GM19239 (cell line): ENCODE data around the gene ANKRD11.

Experiments
- DNase-seq: peaks from one replicate; pipeline ENCODE4 v3.0.0; 2011; ENCODE audit warnings: low spot score; ENCODE audit not compliant: insufficient read length
- FAIRE-seq: peaks from 2 replicates; lab custom pipeline; 2011; peaks lifted over from hg19 to GRCh38; lab: Jason Lieb, UNC

The ANKRD11 gene

GRCh38 chr16:89490439-89491237, at the start of gene ANKRD11:
Gene ANKRD11 (minus strand): TSS chr16:89490561. CDS start chr16:89317019, 173,542 bp downstream.
- FAIRE-seq, result peak; percentile 93
- DNase-seq, result peak; percentile 93

- DNase-seq (no peak), FAIRE-seq (no peak)
These were observed 47.9 kb upstream of the ANKRD11 start for GRCh38 chr16:89538286-89538685.

- FAIRE-seq (no peak), DNase-seq (no peak)
These were observed 47.2 kb upstream of the ANKRD11 start for GRCh38 chr16:89537549-89537925.

GRCh38 chr16:89536886-89537548, 46.7 kb upstream of the ANKRD11 start:
- no peak for FAIRE-seq
- no peak for DNase-seq

- FAIRE-seq (no peak), DNase-seq (no peak)
These were observed 46.0 kb upstream of the ANKRD11 start for GRCh38 chr16:89536371-89536770.

GRCh38 chr16:89534252-89534756, 43.9 kb upstream of the ANKRD11 start:
- FAIRE-seq, result no peak
- no peak for DNase-seq

- DNase-seq (no peak), FAIRE-seq (no peak)
These were observed 41.6 kb upstream of the ANKRD11 start for GRCh38 chr16:89531821-89532526.

GRCh38 chr16:89530401-89531381, 40.3 kb upstream of the ANKRD11 start:
- FAIRE-seq (no peak), DNase-seq (no peak)

GRCh38 chr16:89529097-89529496, 38.7 kb upstream of the ANKRD11 start:
- DNase-seq (no peak), FAIRE-seq (no peak)

- FAIRE-seq (peak; percentile 76), DNase-seq (no peak)
These were observed 35.0 kb upstream of the ANKRD11 start for GRCh38 chr16:89525146-89525913.

GRCh38 chr16:89523680-89524344, 33.5 kb upstream of the ANKRD11 start:
- FAIRE-seq (no peak), DNase-seq (no peak)

- FAIRE-seq, result no peak
- DNase-seq, result no peak
These were observed 31.9 kb upstream of the ANKRD11 start for GRCh38 chr16:89522287-89522686.

GRCh38 chr16:89519881-89520280, 29.5 kb upstream of the ANKRD11 start:
- FAIRE-seq (no peak), DNase-seq (no peak)

GRCh38 chr16:89517128-89517527, 26.8 kb upstream of the ANKRD11 start:
- FAIRE-seq, result no peak
- no peak for DNase-seq

- DNase-seq (no peak), FAIRE-seq (no peak)
These were observed 22.1 kb upstream of the ANKRD11 start for GRCh38 chr16:89512453-89512852.

GRCh38 chr16:89511374-89511773, 21.0 kb upstream of the ANKRD11 start:
- FAIRE-seq, result no peak
- DNase-seq, result no peak

- FAIRE-seq (no peak), DNase-seq (no peak)
These were observed 20.2 kb upstream of the ANKRD11 start for GRCh38 chr16:89510526-89510925.

GRCh38 chr16:89507834-89508590, 17.7 kb upstream of the ANKRD11 start, which contains the start of gene SPG7:
Gene SPG7 (plus strand): TSS chr16:89508403. CDS start chr16:89508418, 15 bp downstream.
- DNase-seq (peak; percentile 95), FAIRE-seq (peak; percentile 48)
